ENCODE data around the gene P3H1.

P3H1 gene

GRCh38 chr1:42801832-42802473 lies 35.1 kb upstream of the P3H1 start:
- no peak overlapping the region for H3K4me3 ChIP-seq (replicated peaks in 1 of 2; ENCODE audit: low read depth in 2 of 2, low read length in 2 of 2)
- DNase-seq (ENCODE audit: low read depth in 2 of 2) = peak in 1 of 2 donors; percentile 10
- TF ChIP-seq CTCF (IDR thresholded peaks at IDR 0.05; ENCODE audit: low read depth, low read length) = no peak

- DNase-seq (ENCODE audit: low read depth in 2 of 2) = no peak
- no peak overlapping the region for H3K4me3 ChIP-seq (replicated peaks in 1 of 2; ENCODE audit: low read depth in 2 of 2, low read length in 2 of 2)
- no peak for TF ChIP-seq CTCF (IDR thresholded peaks at IDR 0.05; ENCODE audit: low read depth, low read length)
These were observed 31.2 kb upstream of the P3H1 start for GRCh38 chr1:42797979-42798378.

- no peak for DNase-seq (ENCODE audit: low read depth in 2 of 2)
- H3K4me3 ChIP-seq (replicated peaks in 1 of 2; ENCODE audit: low read depth in 2 of 2, low read length in 2 of 2) = no peak overlapping the region
- TF ChIP-seq CTCF (IDR thresholded peaks at IDR 0.05; ENCODE audit: low read depth, low read length) = no peak
These were observed 30.6 kb upstream of the P3H1 start for GRCh38 chr1:42797414-42797813.

- DNase-seq (ENCODE audit: low read depth in 2 of 2) = peak in 1 of 2 donors; percentile 12
- TF ChIP-seq CTCF (IDR thresholded peaks at IDR 0.05; ENCODE audit: low read depth, low read length) = no peak
- H3K4me3 ChIP-seq (replicated peaks in 1 of 2; ENCODE audit: low read depth in 2 of 2, low read length in 2 of 2) = no peak overlapping the region
These were observed 27.0 kb upstream of the P3H1 start for GRCh38 chr1:42793824-42794223.

GRCh38 chr1:42788021-42788420 lies 21.2 kb upstream of the P3H1 start:
- no peak for TF ChIP-seq CTCF (IDR thresholded peaks at IDR 0.05; ENCODE audit: low read depth, low read length)
- H3K4me3 ChIP-seq (replicated peaks in 1 of 2; ENCODE audit: low read depth in 2 of 2, low read length in 2 of 2) = no peak overlapping the region
- no peak for DNase-seq (ENCODE audit: low read depth in 2 of 2)

GRCh38 chr1:42786097-42786496 lies 19.3 kb upstream of the P3H1 start:
- no peak overlapping the region for H3K4me3 ChIP-seq (replicated peaks in 1 of 2; ENCODE audit: low read depth in 2 of 2, low read length in 2 of 2)
- no peak for DNase-seq (ENCODE audit: low read depth in 2 of 2)
- TF ChIP-seq CTCF (IDR thresholded peaks at IDR 0.05; ENCODE audit: low read depth, low read length) = no peak
